GM23338 (cell line): ENCODE data around the gene MYOT.

ENCODE experiments used
- CREB1 ChIP-seq: fragments of 250-450 bp; sonication (Bioruptor Pico); IDR thresholded peaks from 2 replicates; pipeline ENCODE4 v1.5.0; 2020; ENCODE audit warnings: low read depth, mild to moderate bottlenecking, moderate library complexity
- EZH2 ChIP-seq: fragments of 200-600 bp; sonication (generic); IDR thresholded peaks from one replicate; pipeline ENCODE4 v1.8.0; 2017; ENCODE audit warnings: antibody characterized with exemption, mild to moderate bottlenecking, low read depth; ENCODE audit not compliant: unreplicated experiment
- EZH2phosphoT487 ChIP-seq: fragments of 200-600 bp; sonication (generic); IDR thresholded peaks from one replicate; pipeline ENCODE4 v1.8.1; 2018; ENCODE audit warnings: antibody characterized with exemption; ENCODE audit not compliant: unreplicated experiment
- JUNB ChIP-seq: IDR thresholded peaks from one replicate; pipeline ENCODE4 v1.6.1; 2016; ENCODE audit warnings: antibody characterized with exemption; ENCODE audit not compliant: unreplicated experiment
- POLR2AphosphoS5 ChIP-seq: IDR thresholded peaks from 2 replicates; pipeline ENCODE4 v1.6.1; 2016; ENCODE audit warnings: antibody characterized with exemption, low read depth
- STAT1 ChIP-seq: IDR thresholded peaks from one replicate; pipeline ENCODE4 v1.6.1; 2016; ENCODE audit warnings: antibody characterized with exemption; ENCODE audit not compliant: unreplicated experiment
- ZNF331 ChIP-seq: fragments of 250-450 bp; sonication (Bioruptor Pico); IDR thresholded peaks from 2 replicates; pipeline ENCODE4 v1.5.0; 2020; ENCODE audit warnings: low read depth, mild to moderate bottlenecking, moderate library complexity
- TF ChIP-seq, protein P1 (sequence below), 2 experiments: fragments of 200-600 bp in 1 of 2; sonication (generic) in 1 of 2; conservative IDR thresholded peaks; 2 replicates each; pipeline versions ENCODE4 v1.5.1 to v1.6.1; 2016 to 2017; ENCODE audit warnings: antibody characterized with exemption in 2 of 2, low read depth in 2 of 2, mild to moderate bottlenecking in 2 of 2, moderate library complexity in 1 of 2

DNA sequence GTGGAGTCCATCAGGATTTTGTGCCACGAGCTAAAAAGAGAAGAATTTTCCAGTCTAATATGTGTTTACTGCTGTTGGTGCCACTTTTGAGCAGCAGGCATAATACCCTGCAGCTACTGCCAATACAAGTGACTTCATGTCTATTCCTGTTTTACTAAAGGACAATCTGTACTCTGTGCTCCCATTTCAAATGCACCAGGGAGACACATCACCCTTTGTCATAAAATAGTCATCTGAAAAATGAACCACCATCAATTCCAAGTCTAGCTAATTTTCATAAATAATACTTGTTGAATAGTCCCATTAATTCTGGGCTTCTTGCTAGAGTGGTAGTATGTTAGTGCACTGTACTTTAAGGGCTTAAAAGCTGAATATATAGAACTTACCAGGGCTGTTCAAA, 12.7 kb downstream of the MYOT start:
- TF ChIP-seq ZNF331 (CRISPR knock-in tag) = no peak
- no peak for TF ChIP-seq EZH2phosphoT487
- TF ChIP-seq, protein P1, sequence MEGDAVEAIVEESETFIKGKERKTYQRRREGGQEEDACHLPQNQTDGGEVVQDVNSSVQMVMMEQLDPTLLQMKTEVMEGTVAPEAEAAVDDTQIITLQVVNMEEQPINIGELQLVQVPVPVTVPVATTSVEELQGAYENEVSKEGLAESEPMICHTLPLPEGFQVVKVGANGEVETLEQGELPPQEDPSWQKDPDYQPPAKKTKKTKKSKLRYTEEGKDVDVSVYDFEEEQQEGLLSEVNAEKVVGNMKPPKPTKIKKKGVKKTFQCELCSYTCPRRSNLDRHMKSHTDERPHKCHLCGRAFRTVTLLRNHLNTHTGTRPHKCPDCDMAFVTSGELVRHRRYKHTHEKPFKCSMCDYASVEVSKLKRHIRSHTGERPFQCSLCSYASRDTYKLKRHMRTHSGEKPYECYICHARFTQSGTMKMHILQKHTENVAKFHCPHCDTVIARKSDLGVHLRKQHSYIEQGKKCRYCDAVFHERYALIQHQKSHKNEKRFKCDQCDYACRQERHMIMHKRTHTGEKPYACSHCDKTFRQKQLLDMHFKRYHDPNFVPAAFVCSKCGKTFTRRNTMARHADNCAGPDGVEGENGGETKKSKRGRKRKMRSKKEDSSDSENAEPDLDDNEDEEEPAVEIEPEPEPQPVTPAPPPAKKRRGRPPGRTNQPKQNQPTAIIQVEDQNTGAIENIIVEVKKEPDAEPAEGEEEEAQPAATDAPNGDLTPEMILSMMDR (conservative IDR thresholded peaks at IDR 0.05; ENCODE audit: low read depth in 2 of 2) = no peak
- no peak for TF ChIP-seq JUNB
- TF ChIP-seq STAT1 = no peak
- no peak for TF ChIP-seq POLR2AphosphoS5
- no peak for TF ChIP-seq CREB1 (CRISPR knock-in tag)
- TF ChIP-seq EZH2 = no peak
